ENCODE measurements around the gene RMDN2.

GRCh38 chr2:37895140-37895539, 29.9 kb upstream of the RMDN2 start:
- TF ChIP-seq CTCF (IDR thresholded peaks at IDR 0.05; ENCODE audit: low read length) (no peak), EZH2 (IDR thresholded peaks at IDR 0.05; ENCODE audit: borderline replicate concordance, low read length) (no peak)
